CD14-positive monocyte (primary cell): ENCODE data around the gene TM2D1. TPM values are rescaled to one million over a fixed set of nuclear protein-coding genes. Genes with fewer than 3 reads are reported as not detected.
"Not testable (repeated sequence)": the region's sequence is repeated elsewhere in the genome, so short reads cannot be mapped to it uniquely, and the experiment has no call there.

Experiments
- DNase-seq, 3 donors: peaks; one replicate each; pipeline ENCODE4 v3.0.0-alpha.2; 2011 to 2022
- H2AFZ ChIP-seq: 2 replicates; pipeline ENCODE4 v1.6.0; 2012; ENCODE audit warnings: mild to moderate bottlenecking, low read depth, low read length, inconsistent platforms; ENCODE audit not compliant: insufficient read depth, poor library complexity, severe bottlenecking
- H3K27ac ChIP-seq, 2 donors: 1 replicate in 1 of 2; 2 replicates in 1 of 2; pipeline ENCODE4 v1.5.1; 2012 to 2013; ENCODE audit warnings: low read length in 2 of 2, control low read depth in 1 of 2, inconsistent platforms in 1 of 2, low read depth in 1 of 2, mild to moderate bottlenecking in 1 of 2
- H3K27me3 ChIP-seq, 2 donors: one replicate each; pipeline versions ENCODE4 v1.6.0 to v1.6.1; 2011 to 2013; ENCODE audit warnings: low read length in 2 of 2; ENCODE audit not compliant: control insufficient read depth in 2 of 2, insufficient read depth in 2 of 2
- H3K36me3 ChIP-seq, 2 donors: replicated peaks in 1 of 2; 1 replicate in 1 of 2; 2 replicates in 1 of 2; pipeline versions ENCODE4 v1.5.1 to v1.6.1; 2012 to 2013; ENCODE audit warnings: low read length in 2 of 2, control low read depth in 1 of 2, inconsistent platforms in 1 of 2, mild to moderate bottlenecking in 1 of 2; ENCODE audit not compliant: insufficient read depth in 2 of 2, control insufficient read depth in 1 of 2
- H3K4me1 ChIP-seq, 2 donors: 1 replicate in 1 of 2; 2 replicates in 1 of 2; pipeline versions ENCODE4 v1.5.1 to v1.6.1; 2012 to 2013; ENCODE audit warnings: low read length in 2 of 2, control low read depth in 1 of 2, inconsistent platforms in 1 of 2, mild to moderate bottlenecking in 1 of 2, moderate library complexity in 1 of 2; ENCODE audit not compliant: insufficient read depth in 2 of 2, control insufficient read depth in 1 of 2
- H3K4me2 ChIP-seq: replicated peaks from 2 replicates; pipeline ENCODE3; 2012; ENCODE audit warnings: low read length, moderate library complexity, mild to moderate bottlenecking; ENCODE audit not compliant: poor library complexity, severe bottlenecking; ENCODE audit errors: extremely low read depth
- H3K4me3 ChIP-seq, 3 experiments: fragments of 200-600 bp in 1 of 3; sonication (generic) in 1 of 3; replicated peaks in 1 of 3; 1 replicate in 2 of 3; 2 replicates in 1 of 3; pipeline ENCODE4 v1.5.1; 2011 to 2013; ENCODE audit warnings: low read length in 3 of 3, mild to moderate bottlenecking in 3 of 3, control low read depth in 2 of 3, low read depth in 2 of 3, inconsistent platforms in 1 of 3, moderate library complexity in 1 of 3
- H3K79me2 ChIP-seq: 2 replicates; pipeline ENCODE4 v1.6.0; 2012; ENCODE audit warnings: mild to moderate bottlenecking, control low read depth, inconsistent platforms, low read length, moderate library complexity; ENCODE audit not compliant: insufficient read depth
- H3K9ac ChIP-seq: 2 replicates; pipeline ENCODE4 v1.6.0; 2017; ENCODE audit warnings: low read length, mild to moderate bottlenecking; ENCODE audit not compliant: insufficient read depth, poor library complexity, severe bottlenecking
- H3K9me3 ChIP-seq, 2 donors: replicated peaks in 1 of 2; 1 replicate in 1 of 2; 2 replicates in 1 of 2; pipeline versions ENCODE4 v1.5.1 to v1.6.1; 2012 to 2013; ENCODE audit warnings: low read length in 2 of 2, control low read depth in 1 of 2; ENCODE audit not compliant: control insufficient read depth in 1 of 2, insufficient read depth in 1 of 2
- H4K20me1 ChIP-seq: 2 replicates; pipeline ENCODE4 v1.6.0; 2012; ENCODE audit warnings: mild to moderate bottlenecking, low read length, control low read depth, moderate library complexity; ENCODE audit not compliant: insufficient read depth
- H3K27ac Mint-ChIP-seq, 7 donors: one replicate each; pipeline ENCODE4 v1.8.0; 2020; ENCODE audit warnings: mild to moderate bottlenecking in 7 of 7, mixed read lengths in 7 of 7, moderate library complexity in 6 of 7, inconsistent platforms in 2 of 7
- H3K27me3 Mint-ChIP-seq, 3 donors: one replicate each; pipeline ENCODE4 v1.8.0; 2021 to 2022; ENCODE audit warnings: low read depth in 3 of 3, mild to moderate bottlenecking in 3 of 3, mixed read lengths in 3 of 3, moderate library complexity in 3 of 3, inconsistent platforms in 1 of 3
- H3K36me3 Mint-ChIP-seq, 2 donors: one replicate each; pipeline ENCODE4 v1.8.0; 2020; ENCODE audit warnings: mixed read lengths in 2 of 2, inconsistent platforms in 1 of 2, mild to moderate bottlenecking in 1 of 2
- H3K4me1 Mint-ChIP-seq: one replicate; pipeline ENCODE4 v1.8.0; 2020; ENCODE audit warnings: mild to moderate bottlenecking, mixed read lengths
- H3K4me3 Mint-ChIP-seq, 2 donors: one replicate each; pipeline ENCODE4 v1.8.0; 2020; ENCODE audit warnings: mild to moderate bottlenecking in 2 of 2, mixed read lengths in 2 of 2, moderate library complexity in 1 of 2
- H3K9me3 Mint-ChIP-seq, 7 donors: one replicate each; pipeline ENCODE4 v1.8.0; 2020 to 2022; ENCODE audit warnings: mixed read lengths in 7 of 7, mild to moderate bottlenecking in 6 of 7, moderate library complexity in 6 of 7, inconsistent platforms in 2 of 7
- CTCF ChIP-seq: fragments of 200-600 bp; IDR thresholded peaks from one replicate; pipeline ENCODE4 v1.8.0; 2022; ENCODE audit warnings: antibody characterized with exemption, mild to moderate bottlenecking
- WGBS: methylation state at CpG from one replicate; pipeline ENCODE4 v1.1.5; 2013; ENCODE audit warnings: missing lambda C conversion rate; ENCODE audit not compliant: insufficient coverage; 5-methylcytosine and 5-hydroxymethylcytosine counted together
- intact Hi-C, 2 donors: fragments of 100-400 bp; cut with micrococcal nuclease; formaldehyde crosslinking; loops; one replicate each; pipeline versions ENCODE4 v1.15.0 to v1.15.1; 2023
- polyA plus RNA-seq, 3 donors: library from polyadenylated mRNA; depleted of rRNA in 1 of 3; unstranded in 2 of 3; stranded (reverse) in 1 of 3; fragments of 300-500 nt in 2 of 3; fragments of >200 nt in 1 of 3; fragmentation: Illumina TruSeq in 2 of 3; gene quantifications; 1 replicate in 2 of 3; 2 replicates in 1 of 3; pipeline ENCODE4 v1.2.3, GENCODE V29; 2012 to 2021

The TM2D1 gene
- polyA plus RNA-seq, 3 donors = 32.6 to 46.6 (median 41.8) TPM

- DNase-seq = no peak
- Histone ChIP-seq H4K20me1 (no peaks in the 10 kb centered on the region), H3K4me1 (no peaks in the 10 kb centered on the region), H3K9ac (no peak overlapping the region), H3K9me3 (no peaks in the 10 kb centered on the region), H3K4me2 (no peak overlapping the region), H3K27ac (no peak overlapping the region), H3K79me2 (no peaks in the 10 kb centered on the region), H3K4me3 (no peak overlapping the region), H2AFZ (no peak overlapping the region), H3K36me3 (peaks cover 25 to 66% of the 10 kb centered on the region in 2 donors), H3K27me3 (no peaks in the 10 kb centered on the region)
- Mint-ChIP-seq H3K36me3 (peaks cover 51 to 53% of the 10 kb centered on the region in 2 donors), H3K27me3 (no peaks in the 10 kb centered on the region), H3K27ac (peak overlapping the region in 2 of 7 donors; percentile 22 to 46), H3K4me3 (no peak overlapping the region), H3K4me1 (peaks cover 5% of the 10 kb centered on the region), H3K9me3 (no peaks in the 10 kb centered on the region)
- intact Hi-C loops = no loop called here
- WGBS = 25% methylated on average over 2 of the region's 2 CpGs
- no peak for TF ChIP-seq CTCF
These were observed 44.4 kb downstream of the TM2D1 start for GRCh38 chr1:61680500-61680899.

GRCh38 chr1:61676881-61677280 is 48.1 kb downstream of the TM2D1 start:
- H3K27me3 ChIP-seq, H3K9me3 ChIP-seq, H3K27ac ChIP-seq, H4K20me1 ChIP-seq, H3K9me3 Mint-ChIP-seq, H3K4me3 Mint-ChIP-seq, H2AFZ ChIP-seq, H3K9ac ChIP-seq, H3K4me1 ChIP-seq, H3K4me2 ChIP-seq, DNase-seq, H3K4me3 ChIP-seq, H3K27me3 Mint-ChIP-seq, H3K79me2 ChIP-seq, intact Hi-C loops: not testable (repeated sequence)
- peaks cover 12 to 36% of the 10 kb centered on the region in 2 donors for H3K36me3 ChIP-seq
- peaks cover 17% of the 10 kb centered on the region for H3K4me1 Mint-ChIP-seq
- H3K27ac Mint-ChIP-seq = peak overlapping the region in 1 of 7 donors; percentile 35
- 100% methylated on average over 1 of the region's 2 CpGs for WGBS
- H3K36me3 Mint-ChIP-seq = peaks cover 28 to 40% of the 10 kb centered on the region in 2 donors
